Measurements from ENCODE around the gene TP53. TPM values are rescaled to one million over a fixed set of nuclear protein-coding genes. Genes with fewer than 3 reads are reported as not detected.

The TP53 gene
- total RNA-seq, 1 experiment from 2014 or later = 179 TPM

GRCh38 chr17:7711051-7711755, 23.9 kb upstream of the TP53 start:
- no peak overlapping the region for H3K27ac Mint-ChIP-seq

GRCh38 chr17:7710301-7710700, 23.0 kb upstream of the TP53 start:
- CTCF ChIA-PET = interaction anchor here (1.0 to 8.0 kb wide), 3 partner anchors 22 to 78 kb away, joined by 3 to 120 read pairs (median 6); partner anchors contain the start of genes TP53 and WRAP53
- no peaks in the 10 kb centered on the region for H3K9me3 Mint-ChIP-seq

More at GRCh38 chr17:7711051-7711755, 23.9 kb upstream of the TP53 start:
- ATAC-seq = peak; percentile 79
- CTCF ChIA-PET = interaction anchor here (0.9 to 8.0 kb wide), 8 partner anchors 8 to 96 kb away, joined by 3 to 120 read pairs (median 4); partner anchors contain the start of genes TP53 and WRAP53
- TF ChIP-seq TP53 (CRISPR knock-in tag; IDR thresholded peaks at IDR 0.05) (no peak), TEAD1 (CRISPR knock-in tag; IDR thresholded peaks at IDR 0.05) (no peak), CDX4 (CRISPR knock-in tag; IDR thresholded peaks at IDR 0.05; ENCODE audit: borderline replicate concordance) (no peak), CTCF (IDR thresholded peaks at IDR 0.05) (peak; percentile 41)
- Mint-ChIP-seq H3K4me3 (peak overlapping the region; percentile 29; the same call in 1 of the 2 replicates), H3K36me3 (no peaks in the 10 kb centered on the region), H3K27me3 (ENCODE audit: low read depth) (peaks cover 23% of the 10 kb centered on the region), H3K9me3 (no peaks in the 10 kb centered on the region), H3K4me1 (peaks cover 40% of the 10 kb centered on the region)
- POLR2A ChIA-PET = no interaction called here
- DNase-seq (ENCODE audit: low spot score) = peak; percentile 54

More at GRCh38 chr17:7710301-7710700, 23.0 kb upstream of the TP53 start:
- no peaks in the 10 kb centered on the region for H3K36me3 Mint-ChIP-seq
- TF ChIP-seq CDX4 (CRISPR knock-in tag; IDR thresholded peaks at IDR 0.05; ENCODE audit: borderline replicate concordance) (no peak), ZNF263 (CRISPR knock-in tag; IDR thresholded peaks at IDR 0.05; ENCODE audit: low read depth) (no peak), NR1H2 (CRISPR knock-in tag; IDR thresholded peaks at IDR 0.05) (no peak), NR3C1 (CRISPR knock-in tag; conservative IDR thresholded peaks at IDR 0.05; ENCODE audit: low read depth) (no peak), ZNF532 (CRISPR knock-in tag; IDR thresholded peaks at IDR 0.05; ENCODE audit: borderline replicate concordance) (no peak), CREB1 (CRISPR knock-in tag; IDR thresholded peaks at IDR 0.05) (no peak), ETV6 (CRISPR knock-in tag; IDR thresholded peaks at IDR 0.05) (no peak), ZNF219 (CRISPR knock-in tag; IDR thresholded peaks at IDR 0.05; ENCODE audit: borderline replicate concordance) (no peak), ZNF317 (CRISPR knock-in tag; IDR thresholded peaks at IDR 0.05; ENCODE audit: borderline replicate concordance, low read depth) (no peak), SP1 (CRISPR knock-in tag; conservative IDR thresholded peaks at IDR 0.05) (no peak), AR (CRISPR knock-in tag; IDR thresholded peaks at IDR 0.05) (no peak), MAX (CRISPR knock-in tag; IDR thresholded peaks at IDR 0.05) (no peak), PRRX2 (CRISPR knock-in tag; IDR thresholded peaks at IDR 0.05) (no peak)
- TF ChIP-seq, protein P1, sequence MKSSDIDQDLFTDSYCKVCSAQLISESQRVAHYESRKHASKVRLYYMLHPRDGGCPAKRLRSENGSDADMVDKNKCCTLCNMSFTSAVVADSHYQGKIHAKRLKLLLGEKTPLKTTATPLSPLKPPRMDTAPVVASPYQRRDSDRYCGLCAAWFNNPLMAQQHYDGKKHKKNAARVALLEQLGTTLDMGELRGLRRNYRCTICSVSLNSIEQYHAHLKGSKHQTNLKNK (CRISPR knock-in tag; IDR thresholded peaks at IDR 0.05) = no peak
- TF ChIP-seq, protein P2, sequence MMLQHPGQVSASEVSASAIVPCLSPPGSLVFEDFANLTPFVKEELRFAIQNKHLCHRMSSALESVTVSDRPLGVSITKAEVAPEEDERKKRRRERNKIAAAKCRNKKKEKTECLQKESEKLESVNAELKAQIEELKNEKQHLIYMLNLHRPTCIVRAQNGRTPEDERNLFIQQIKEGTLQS (CRISPR knock-in tag; conservative IDR thresholded peaks at IDR 0.05) = no peak
- H3K27me3 Mint-ChIP-seq (ENCODE audit: low read depth) = peaks cover 30% of the 10 kb centered on the region
- no peak overlapping the region for H3K27ac Mint-ChIP-seq
- ATAC-seq = no peak
- peaks cover 37% of the 10 kb centered on the region for H3K4me1 Mint-ChIP-seq
- POLR2A ChIA-PET = no interaction called here
- H3K4me3 Mint-ChIP-seq = no peak overlapping the region
- DNase-seq (ENCODE audit: low spot score) = no peak

Data from WTC11 (cell line).